Stimulated activated naive B cell treated with anti-CD40 and anti-IgM and Interleukin-4, amounts not matched to agents 10 μg/mL and 1 μg/mL and 100 μg/mL, for 72 hours (primary cell): ENCODE data around the gene TWIST2.
A peak's percentile ranks its signal among the peaks of the same experiment; 100 is the strongest.

Experiments used
- ATAC-seq, 2 donors: fragments of 150-1000 bp; cut with Tn5 transposase; replicated peaks; 2 replicates each; pipeline ENCODE4 v1.10.0; 2021; ENCODE audit warnings: moderate library complexity in 1 of 2
- DNase-seq: peaks from one replicate; pipeline ENCODE4 v3.0.0; 2021
- H3K27ac Mint-ChIP-seq: one replicate; pipeline ENCODE4 v1.8.0; 2022; ENCODE audit warnings: mild to moderate bottlenecking, mixed read lengths
- H3K27me3 Mint-ChIP-seq, 2 donors: one replicate each; pipeline ENCODE4 v1.8.0; 2022; ENCODE audit warnings: mixed read lengths in 2 of 2
- H3K36me3 Mint-ChIP-seq, 2 donors: one replicate each; pipeline ENCODE4 v1.8.0; 2022; ENCODE audit warnings: mixed read lengths in 2 of 2, mild to moderate bottlenecking in 1 of 2
- H3K4me1 Mint-ChIP-seq, 2 donors: one replicate each; pipeline ENCODE4 v1.8.0; 2022; ENCODE audit warnings: mixed read lengths in 2 of 2, mild to moderate bottlenecking in 1 of 2
- H3K4me3 Mint-ChIP-seq, 2 donors: one replicate each; pipeline ENCODE4 v1.8.0; 2022; ENCODE audit warnings: mild to moderate bottlenecking in 2 of 2, mixed read lengths in 2 of 2, moderate library complexity in 1 of 2
- H3K9me3 Mint-ChIP-seq, 2 donors: one replicate each; pipeline ENCODE4 v1.8.0; 2022; ENCODE audit warnings: mixed read lengths in 2 of 2, mild to moderate bottlenecking in 1 of 2

Gene TWIST2

DNA sequence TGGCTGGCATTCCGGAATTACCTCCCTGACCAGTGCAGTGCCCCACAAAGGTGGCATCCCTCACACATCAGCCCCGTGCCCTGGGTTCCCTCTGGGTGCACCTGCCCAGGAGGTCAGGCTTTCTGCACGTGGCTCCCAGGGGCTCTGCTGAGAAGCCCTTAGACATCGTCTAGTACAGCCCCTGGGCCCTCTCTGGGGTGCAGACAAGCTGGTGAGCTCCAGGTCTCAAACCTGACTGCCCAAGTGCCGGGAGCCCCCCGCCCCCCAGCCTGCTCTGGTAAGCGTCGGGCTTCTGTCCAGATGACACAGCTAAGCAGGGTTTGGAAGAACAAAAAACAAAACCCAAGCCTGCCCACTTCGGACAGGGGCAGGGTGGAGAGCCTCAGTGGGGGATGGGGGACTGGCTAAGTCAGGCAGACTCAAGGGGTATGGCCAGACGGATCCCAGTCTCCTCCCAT lies 20.2 kb downstream of the TWIST2 start:
- Mint-ChIP-seq H3K9me3 (peaks cover 2 to 4% of the 10 kb centered on the region in 2 donors), H3K4me3 (no peak overlapping the region), H3K27me3 (peaks cover 13 to 14% of the 10 kb centered on the region in 2 donors), H3K36me3 (no peaks in the 10 kb centered on the region), H3K4me1 (peaks cover 0 to 5% of the 10 kb centered on the region in 2 donors), H3K27ac (no peak overlapping the region)
- ATAC-seq: no peak
- DNase-seq: no peak

DNA sequence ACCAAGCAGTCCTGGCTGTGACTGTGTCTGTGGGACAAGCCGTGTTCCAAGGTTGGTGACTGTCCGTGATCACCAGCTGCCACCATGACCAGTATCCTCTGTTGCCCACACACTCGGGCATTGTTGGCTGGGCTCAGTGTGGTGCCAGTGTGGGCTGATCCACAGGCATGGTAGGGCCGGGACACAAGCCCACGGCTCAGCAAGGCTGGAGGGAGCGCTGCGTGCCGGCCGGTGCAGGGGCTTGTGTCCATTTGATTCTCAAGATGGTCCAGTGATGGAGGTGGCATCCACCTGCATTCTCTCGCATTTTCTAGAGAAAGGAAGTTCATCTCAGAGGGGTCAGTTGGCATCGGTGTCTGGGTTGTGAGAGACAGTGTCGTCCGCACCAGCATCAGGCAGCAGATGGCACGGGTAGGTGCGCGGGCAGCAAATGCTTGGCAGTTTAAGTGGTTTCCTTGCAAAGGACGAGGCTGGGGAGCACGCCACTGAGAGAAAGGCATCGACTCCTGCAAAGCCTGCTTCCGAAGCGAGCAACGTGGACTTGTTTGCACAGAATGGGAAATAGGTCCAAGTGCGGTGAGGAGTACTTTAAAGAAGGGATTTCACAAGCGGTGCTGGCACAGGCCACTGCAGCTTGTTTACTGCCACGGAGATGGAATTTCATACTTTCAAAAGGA lies 20.9 kb downstream of the TWIST2 start:
- H3K9me3 Mint-ChIP-seq: peaks cover 2 to 4% of the 10 kb centered on the region in 2 donors
- no peak overlapping the region for H3K4me3 Mint-ChIP-seq
- H3K4me1 Mint-ChIP-seq: peaks cover 0 to 5% of the 10 kb centered on the region in 2 donors
- H3K27me3 Mint-ChIP-seq: peaks cover 13 to 21% of the 10 kb centered on the region in 2 donors
- DNase-seq (no peak), ATAC-seq (no peak)
- peak overlapping the region; percentile 73 for H3K27ac Mint-ChIP-seq
- H3K36me3 Mint-ChIP-seq: no peaks in the 10 kb centered on the region

DNA sequence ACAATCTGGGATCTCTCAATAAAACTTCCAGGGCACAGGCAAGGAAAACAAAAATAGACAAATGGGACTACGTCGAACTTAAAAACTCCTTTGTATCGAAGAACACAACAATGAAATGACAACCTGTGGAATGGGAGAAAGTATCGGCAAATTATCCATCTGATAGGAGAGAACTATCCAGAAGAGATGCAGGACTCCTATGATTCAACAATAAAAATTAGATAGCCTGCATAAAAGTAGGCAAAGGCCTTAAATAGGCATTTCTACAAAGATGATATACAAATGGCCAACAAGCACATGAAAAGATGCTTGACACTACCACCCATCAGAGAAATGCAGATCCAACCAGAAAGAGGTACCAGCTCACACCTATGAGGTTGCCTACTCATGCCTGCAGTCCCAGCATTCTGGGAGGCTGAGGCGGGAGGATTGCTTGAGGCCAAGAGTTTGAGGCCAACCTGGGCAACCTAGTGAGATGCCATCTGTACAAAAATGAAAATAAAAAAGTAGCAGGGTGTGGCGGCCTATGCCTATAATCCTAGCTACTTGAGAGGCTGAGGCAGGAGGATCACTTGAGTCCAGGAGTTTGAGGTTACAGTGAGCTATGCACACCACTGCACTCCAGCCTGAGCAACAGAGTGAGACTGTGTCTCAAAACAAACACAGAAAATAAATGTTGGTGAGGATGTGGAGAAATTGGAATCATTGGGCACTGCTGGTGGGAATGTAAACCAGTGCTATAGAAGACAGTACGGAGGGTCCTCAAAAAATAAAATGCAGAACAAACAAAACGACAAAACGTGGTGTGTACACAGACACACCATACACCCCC lies 21.6 kb downstream of the TWIST2 start:
- peak; percentile 19 to 25 for ATAC-seq
- Mint-ChIP-seq H3K9me3 (peaks cover 2 to 4% of the 10 kb centered on the region in 2 donors), H3K4me1 (peaks cover 0 to 5% of the 10 kb centered on the region in 2 donors), H3K27me3 (peaks cover 7 to 22% of the 10 kb centered on the region in 2 donors), H3K36me3 (no peaks in the 10 kb centered on the region), H3K4me3 (no peak overlapping the region), H3K27ac (no peak overlapping the region)
- no peak for DNase-seq

DNA sequence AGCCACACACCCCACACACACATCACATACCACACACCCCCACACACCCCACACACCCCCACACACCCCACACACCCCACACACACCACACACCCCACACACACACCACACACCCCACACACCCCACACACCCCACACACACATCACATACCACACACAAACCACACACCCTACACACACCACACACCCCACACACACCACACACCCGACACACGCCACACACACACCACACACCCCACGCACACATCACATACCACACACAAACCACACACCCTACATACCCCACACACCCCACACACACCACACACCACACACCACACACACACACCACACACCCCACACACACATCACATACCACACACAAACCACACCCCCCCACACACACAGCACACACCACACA lies 22.4 kb downstream of the TWIST2 start:
- no peak for ATAC-seq
- H3K27me3 Mint-ChIP-seq: peaks cover 14 to 22% of the 10 kb centered on the region in 2 donors
- H3K4me3 Mint-ChIP-seq: no peak overlapping the region
- no peaks in the 10 kb centered on the region for H3K36me3 Mint-ChIP-seq
- H3K9me3 Mint-ChIP-seq: peaks cover 2 to 4% of the 10 kb centered on the region in 2 donors
- peaks cover 0 to 5% of the 10 kb centered on the region in 2 donors for H3K4me1 Mint-ChIP-seq
- DNase-seq: no peak
- H3K27ac Mint-ChIP-seq: no peak overlapping the region

DNA sequence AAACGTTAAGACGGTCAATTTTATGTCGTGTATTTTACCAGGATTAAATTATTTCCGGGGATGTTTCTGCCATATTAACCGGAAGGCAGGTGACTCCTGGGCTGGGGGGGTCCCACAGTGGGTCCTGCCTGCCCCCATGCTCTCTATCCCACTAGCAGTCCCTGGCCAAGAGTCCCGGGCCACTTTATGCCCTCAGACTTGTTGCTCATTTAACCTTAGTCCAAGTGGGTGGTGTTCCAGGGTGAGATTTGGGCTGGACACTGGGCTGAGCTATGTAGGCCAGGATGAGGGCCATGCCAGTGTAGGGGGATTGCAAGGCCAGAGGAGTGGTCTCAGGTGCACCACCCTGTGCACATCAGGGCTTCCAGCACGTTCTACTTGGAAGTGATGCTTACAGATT lies 24.1 kb downstream of the TWIST2 start:
- no peak for DNase-seq
- Mint-ChIP-seq H3K27ac (no peak overlapping the region), H3K27me3 (peaks cover 18 to 19% of the 10 kb centered on the region in 2 donors), H3K4me3 (no peak overlapping the region), H3K9me3 (peaks cover 2 to 4% of the 10 kb centered on the region in 2 donors), H3K4me1 (peaks cover 0 to 5% of the 10 kb centered on the region in 2 donors), H3K36me3 (no peaks in the 10 kb centered on the region)
- ATAC-seq: no peak

DNA sequence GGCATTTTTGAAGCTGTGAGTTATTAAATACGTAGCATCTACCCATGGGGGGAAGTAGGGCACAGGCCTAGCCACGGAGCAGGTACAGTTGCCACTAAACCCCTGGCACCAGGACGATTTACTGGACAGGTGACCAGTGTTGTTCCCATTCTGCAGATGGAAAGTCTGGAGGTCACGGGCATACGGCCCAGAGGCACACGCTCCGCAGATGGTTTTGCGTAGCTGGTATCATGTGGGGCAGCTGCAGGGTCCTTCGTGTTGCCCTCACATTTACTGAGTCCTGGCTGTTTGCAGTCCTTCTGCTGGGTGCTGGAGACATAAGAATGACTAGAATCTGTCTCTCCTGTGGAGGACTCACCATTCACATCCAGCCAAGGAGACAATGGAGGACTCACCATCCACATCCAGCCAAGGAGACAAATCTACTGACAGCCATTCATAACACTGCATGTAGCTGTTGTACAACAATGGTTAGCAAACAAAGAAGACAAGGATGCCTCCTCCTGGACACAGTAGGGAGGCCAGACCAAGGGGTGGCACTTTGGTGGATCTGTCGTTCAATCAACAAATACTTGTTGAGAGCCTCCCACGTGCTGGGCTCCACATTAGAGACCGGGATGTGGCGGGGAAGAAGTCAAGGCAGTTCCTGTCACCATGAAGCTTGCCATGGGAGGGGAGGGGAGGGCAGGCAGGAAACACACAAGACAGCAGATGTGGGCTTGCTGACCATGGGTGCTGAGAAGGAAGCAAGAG lies 24.9 kb downstream of the TWIST2 start:
- peaks cover 0 to 1% of the 10 kb centered on the region in 2 donors for H3K4me1 Mint-ChIP-seq
- DNase-seq (no peak), ATAC-seq (no peak)
- H3K9me3 Mint-ChIP-seq: peaks cover 2 to 4% of the 10 kb centered on the region in 2 donors
- H3K4me3 Mint-ChIP-seq: no peak overlapping the region
- no peaks in the 10 kb centered on the region for H3K36me3 Mint-ChIP-seq
- H3K27ac Mint-ChIP-seq: no peak overlapping the region
- peaks cover 13 to 14% of the 10 kb centered on the region in 2 donors for H3K27me3 Mint-ChIP-seq

DNA sequence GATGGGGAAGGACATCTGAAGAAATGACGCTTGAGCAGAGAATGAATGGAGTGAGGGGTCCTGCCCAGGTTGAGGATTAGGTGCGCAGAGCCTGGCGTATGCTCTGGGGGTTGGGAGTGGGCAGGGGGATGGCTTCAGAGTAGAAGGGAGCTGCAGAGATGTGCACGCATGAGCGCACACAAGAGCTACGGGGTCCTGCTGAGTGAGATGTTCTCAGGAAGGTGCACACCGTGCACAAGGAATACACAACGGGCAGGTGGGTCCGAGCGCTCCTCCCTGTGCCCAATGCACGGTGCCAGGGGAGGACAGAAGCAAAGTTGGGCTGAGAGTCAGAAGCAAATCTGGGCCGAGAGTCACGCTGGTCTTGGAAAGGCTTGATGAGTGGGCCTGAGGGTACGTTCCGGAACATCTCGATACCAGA lies 25.5 kb downstream of the TWIST2 start:
- Mint-ChIP-seq H3K27ac (no peak overlapping the region), H3K9me3 (peaks cover 2 to 4% of the 10 kb centered on the region in 2 donors), H3K36me3 (no peaks in the 10 kb centered on the region), H3K27me3 (peaks cover 12 to 13% of the 10 kb centered on the region in 2 donors), H3K4me3 (no peak overlapping the region), H3K4me1 (no peaks in the 10 kb centered on the region)
- ATAC-seq: no peak
- no peak for DNase-seq

DNA sequence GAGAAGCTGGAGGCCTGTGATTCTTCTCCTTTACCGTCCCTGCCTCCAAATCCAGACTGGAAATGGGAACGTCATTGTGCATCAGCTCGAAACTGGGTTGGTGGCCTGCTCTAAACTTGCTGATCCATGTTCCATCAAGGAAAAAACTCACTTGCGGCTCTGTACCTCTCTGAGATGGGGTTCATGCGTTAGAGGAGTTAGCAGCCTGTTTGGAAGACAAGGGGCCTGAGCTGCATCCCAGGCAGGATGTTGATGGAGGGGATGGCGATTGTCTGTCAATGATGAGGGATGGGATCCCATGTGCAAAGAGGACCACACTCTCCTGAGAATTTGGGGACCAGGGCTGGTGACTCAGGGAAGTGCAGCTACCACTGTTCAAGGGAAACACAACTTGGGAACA lies 26.0 kb downstream of the TWIST2 start:
- Mint-ChIP-seq H3K27me3 (peaks cover 12 to 13% of the 10 kb centered on the region in 2 donors), H3K4me1 (no peaks in the 10 kb centered on the region), H3K36me3 (no peaks in the 10 kb centered on the region), H3K4me3 (no peak overlapping the region), H3K27ac (no peak overlapping the region), H3K9me3 (peaks cover 2 to 4% of the 10 kb centered on the region in 2 donors)
- DNase-seq (no peak), ATAC-seq (no peak)

DNA sequence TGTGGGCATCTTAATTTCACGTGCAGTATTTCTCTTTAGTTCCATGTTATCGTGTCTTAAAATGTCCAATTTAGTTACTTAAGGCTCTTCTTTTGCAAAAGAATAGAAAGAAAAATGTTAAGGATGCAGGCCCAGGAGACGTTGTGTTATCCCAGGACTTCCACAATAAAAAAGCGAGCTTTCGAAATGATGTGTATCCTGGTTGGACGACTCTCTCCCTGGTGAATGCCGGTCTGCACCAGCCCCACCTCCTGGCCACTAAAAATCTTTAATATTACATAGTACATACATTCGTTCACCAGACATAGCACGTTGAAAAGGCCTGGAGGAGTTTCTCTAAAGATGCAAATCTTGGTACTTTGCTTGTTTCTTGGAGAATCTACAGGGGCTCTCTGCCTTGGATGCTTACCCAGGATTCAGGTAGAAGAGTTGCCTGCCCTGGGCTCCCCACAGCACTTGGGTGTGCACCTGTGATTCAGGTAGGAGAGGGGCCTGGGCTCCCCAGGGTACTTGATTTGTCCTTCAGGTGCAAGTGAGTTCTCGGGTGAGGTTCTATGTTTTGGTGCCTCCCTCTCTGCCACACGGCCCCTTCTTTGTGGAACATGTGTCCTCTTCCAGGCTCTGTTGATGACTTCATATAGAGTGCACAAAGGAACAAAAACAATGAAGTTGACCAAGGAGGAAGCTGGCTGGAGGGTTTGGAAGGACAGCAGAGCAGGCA lies 26.6 kb downstream of the TWIST2 start:
- H3K36me3 Mint-ChIP-seq: no peaks in the 10 kb centered on the region
- H3K27ac Mint-ChIP-seq: no peak overlapping the region
- peaks cover 12 to 13% of the 10 kb centered on the region in 2 donors for H3K27me3 Mint-ChIP-seq
- no peak overlapping the region for H3K4me3 Mint-ChIP-seq
- H3K4me1 Mint-ChIP-seq: no peaks in the 10 kb centered on the region
- ATAC-seq: no peak
- no peak for DNase-seq
- H3K9me3 Mint-ChIP-seq: peaks cover 2 to 4% of the 10 kb centered on the region in 2 donors

DNA sequence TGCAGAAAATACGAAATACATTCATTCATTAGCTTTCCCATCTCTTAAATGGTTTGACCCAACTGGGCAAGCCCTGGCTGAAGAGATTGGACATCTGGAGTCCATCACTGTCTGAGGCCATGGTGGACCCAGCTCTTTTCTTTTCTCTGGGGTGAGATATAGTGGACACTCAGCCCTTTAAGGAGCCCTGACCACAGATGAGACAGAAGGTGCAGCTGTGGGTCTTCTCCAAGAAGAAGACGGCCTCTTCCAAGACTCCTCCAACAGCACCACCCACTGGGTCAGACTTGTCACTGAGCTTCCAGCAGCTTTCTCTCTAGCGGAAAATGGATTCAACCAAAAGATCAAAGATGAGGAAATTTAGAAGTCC lies 27.2 kb downstream of the TWIST2 start:
- no peaks in the 10 kb centered on the region for H3K36me3 Mint-ChIP-seq
- H3K4me3 Mint-ChIP-seq: no peak overlapping the region
- DNase-seq: no peak
- H3K9me3 Mint-ChIP-seq: no peaks in the 10 kb centered on the region
- H3K27me3 Mint-ChIP-seq: peaks cover 13 to 16% of the 10 kb centered on the region in 2 donors
- no peaks in the 10 kb centered on the region for H3K4me1 Mint-ChIP-seq
- ATAC-seq: no peak
- no peak overlapping the region for H3K27ac Mint-ChIP-seq

DNA sequence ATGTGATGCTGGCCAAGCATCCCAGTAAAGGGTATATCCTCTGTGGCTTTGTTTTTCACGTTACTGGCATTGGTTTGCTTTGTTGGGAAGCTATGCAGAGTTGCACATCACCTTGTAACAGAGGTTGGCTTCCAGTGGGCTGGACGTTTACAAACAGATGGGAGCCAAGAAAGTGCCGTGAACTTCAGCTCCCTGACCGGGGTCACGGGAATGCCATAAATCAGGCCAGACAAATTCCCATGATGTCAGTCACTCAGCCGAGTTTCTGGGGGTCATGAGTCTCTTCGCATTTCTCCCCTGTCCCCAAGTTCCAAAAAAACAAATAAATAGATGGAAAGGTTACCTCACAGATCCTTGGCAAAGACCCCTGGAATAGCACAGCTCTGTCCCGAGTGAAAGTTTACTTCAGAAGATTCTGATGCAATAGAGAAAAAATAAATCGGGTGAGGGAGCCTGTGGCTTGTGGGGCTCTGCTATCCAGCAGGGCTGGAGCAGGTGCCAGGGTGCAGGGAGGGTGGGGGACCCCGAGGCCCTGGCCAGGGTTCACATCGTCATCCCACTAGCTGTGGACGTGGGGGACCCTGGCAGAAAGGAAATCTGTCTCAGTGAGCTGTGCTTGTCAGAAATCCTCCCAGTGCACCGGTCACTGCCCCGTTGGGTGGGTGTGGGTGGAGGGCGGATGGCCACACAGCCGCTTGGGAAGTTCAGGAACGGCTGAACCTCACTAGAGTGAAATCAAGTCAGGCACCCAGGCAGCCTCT lies 27.8 kb downstream of the TWIST2 start:
- Mint-ChIP-seq H3K27me3 (peaks cover 13 to 16% of the 10 kb centered on the region in 2 donors), H3K36me3 (no peaks in the 10 kb centered on the region), H3K27ac (no peak overlapping the region), H3K9me3 (no peaks in the 10 kb centered on the region), H3K4me1 (no peaks in the 10 kb centered on the region), H3K4me3 (no peak overlapping the region)
- no peak for ATAC-seq
- no peak for DNase-seq

DNA sequence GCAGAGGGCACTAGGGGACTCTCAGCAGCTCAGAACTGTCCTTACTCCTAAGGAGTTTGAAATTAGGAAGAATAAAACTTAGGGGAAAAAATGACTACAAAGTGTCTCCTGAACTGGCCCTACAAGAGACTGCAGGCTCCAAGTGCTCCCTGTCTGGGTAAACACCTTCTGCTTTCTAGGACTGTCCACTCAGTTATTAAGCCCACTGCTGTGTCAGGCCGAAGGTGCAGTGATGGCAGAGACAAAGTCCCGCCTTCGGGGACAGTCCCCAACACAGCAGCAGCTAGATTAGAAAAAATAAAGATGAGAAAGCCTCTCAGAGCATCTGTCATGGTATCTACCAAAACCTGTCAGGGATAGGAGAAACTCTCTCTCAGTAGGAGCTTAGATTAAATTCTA lies 28.3 kb downstream of the TWIST2 start:
- Mint-ChIP-seq H3K27me3 (peaks cover 13 to 16% of the 10 kb centered on the region in 2 donors), H3K27ac (no peak overlapping the region), H3K9me3 (no peaks in the 10 kb centered on the region), H3K4me1 (no peaks in the 10 kb centered on the region), H3K36me3 (no peaks in the 10 kb centered on the region), H3K4me3 (no peak overlapping the region)
- ATAC-seq: no peak
- no peak for DNase-seq

DNA sequence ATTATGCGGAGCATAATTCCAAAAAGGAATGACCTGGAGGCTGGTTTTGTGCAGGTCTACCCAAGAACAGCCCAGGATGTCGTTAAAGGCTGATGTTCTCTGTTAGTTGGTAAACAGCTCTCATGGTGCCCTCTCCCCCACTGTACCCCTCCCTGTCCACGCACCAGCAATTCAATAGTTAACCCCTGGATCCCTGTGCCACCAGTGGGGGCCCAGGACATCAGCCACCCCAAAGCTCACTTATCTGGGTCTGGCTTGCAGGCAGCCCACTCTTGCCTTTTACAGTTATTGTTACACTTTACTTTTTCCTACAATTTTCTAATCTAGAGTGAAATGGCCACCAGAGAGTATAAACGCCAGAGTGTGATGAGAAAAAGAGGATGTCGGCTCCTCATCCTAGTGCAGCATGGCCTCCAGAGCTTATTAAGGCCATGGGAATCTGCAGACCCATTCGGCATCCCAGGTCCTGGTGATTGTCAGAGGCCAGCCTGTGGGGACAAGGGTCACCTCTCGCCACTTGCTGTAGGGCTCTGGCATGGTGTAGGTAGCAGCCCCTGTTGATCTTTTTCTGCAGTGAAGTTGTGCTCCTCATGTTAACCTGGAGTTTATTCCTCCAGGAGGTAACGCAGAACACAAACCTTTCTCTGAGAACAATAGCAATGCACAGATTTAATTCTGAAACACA lies 30.3 kb downstream of the TWIST2 start:
- DNase-seq (no peak), ATAC-seq (no peak)
- Mint-ChIP-seq H3K36me3 (no peaks in the 10 kb centered on the region), H3K4me3 (no peak overlapping the region), H3K27me3 (peaks cover 11 to 13% of the 10 kb centered on the region in 2 donors), H3K27ac (no peak overlapping the region), H3K9me3 (no peaks in the 10 kb centered on the region), H3K4me1 (no peaks in the 10 kb centered on the region)
